NCI-H446 treated with DMSO at 0.1 percent for 48 hours (cell line): ENCODE measurements around the gene TBC1D22A.

Source experiments
- DNase-seq: peaks from one replicate; lab custom pipeline; 2025; lab: John Stamatoyannopoulos, UW

Gene TBC1D22A

GRCh38 chr22:47083379-47083986 lies 321.0 kb downstream of the TBC1D22A start:
- DNase-seq = no peak

GRCh38 chr22:47084226-47084625 lies 321.8 kb downstream of the TBC1D22A start:
- no peak for DNase-seq

GRCh38 chr22:47086596-47087248 lies 324.3 kb downstream of the TBC1D22A start:
- no peak for DNase-seq

GRCh38 chr22:47088480-47089158 lies 326.2 kb downstream of the TBC1D22A start:
- DNase-seq = no peak

- no peak for DNase-seq
Observed at GRCh38 chr22:47089374-47089773, 326.9 kb downstream of the TBC1D22A start.

- no peak for DNase-seq
Observed at GRCh38 chr22:47089796-47090460, 327.5 kb downstream of the TBC1D22A start.

GRCh38 chr22:47090591-47091245 lies 328.3 kb downstream of the TBC1D22A start:
- no peak for DNase-seq

GRCh38 chr22:47091246-47091651 lies 328.8 kb downstream of the TBC1D22A start:
- no peak for DNase-seq

- no peak for DNase-seq
Observed at GRCh38 chr22:47091921-47092700, 329.7 kb downstream of the TBC1D22A start.

- DNase-seq = no peak
Observed at GRCh38 chr22:47092896-47093311, 330.5 kb downstream of the TBC1D22A start.

GRCh38 chr22:47093720-47094119 lies 331.3 kb downstream of the TBC1D22A start:
- DNase-seq = no peak

- no peak for DNase-seq
Observed at GRCh38 chr22:47094861-47095330, 332.4 kb downstream of the TBC1D22A start.

- DNase-seq = no peak
Observed at GRCh38 chr22:47095395-47096122, 333.1 kb downstream of the TBC1D22A start.

- no peak for DNase-seq
Observed at GRCh38 chr22:47098121-47098520, 335.7 kb downstream of the TBC1D22A start.

GRCh38 chr22:47098554-47098953 lies 336.1 kb downstream of the TBC1D22A start:
- no peak for DNase-seq

- no peak for DNase-seq
Observed at GRCh38 chr22:47100019-47100418, 337.6 kb downstream of the TBC1D22A start.

GRCh38 chr22:47100646-47101200 lies 338.3 kb downstream of the TBC1D22A start:
- peak; percentile 22 for DNase-seq

GRCh38 chr22:47101321-47101885 lies 339.0 kb downstream of the TBC1D22A start:
- no peak for DNase-seq

- no peak for DNase-seq
Observed at GRCh38 chr22:47102081-47102480, 339.6 kb downstream of the TBC1D22A start.

GRCh38 chr22:47102648-47103047 lies 340.2 kb downstream of the TBC1D22A start:
- no peak for DNase-seq
